Adipocyte (in vitro differentiated cells): ENCODE results near the gene PIK3R5.

Experiments
- DNase-seq: peaks from one replicate; pipeline ENCODE4 v3.0.0-alpha.2; 2015; ENCODE audit warnings: low read depth
- H3K27me3 ChIP-seq: replicated peaks from 2 replicates; pipeline ENCODE4 v1.7.0; 2013; ENCODE audit warnings: mild to moderate bottlenecking, low read length, moderate library complexity; ENCODE audit not compliant: control insufficient read depth, insufficient read depth
- H3K36me3 ChIP-seq: 2 replicates; pipeline ENCODE4 v1.7.0; 2013; ENCODE audit warnings: low read length, mild to moderate bottlenecking, moderate library complexity; ENCODE audit not compliant: control insufficient read depth, insufficient read depth, severe bottlenecking
- H3K4me1 ChIP-seq: 2 replicates; pipeline ENCODE4 v1.7.0; 2013; ENCODE audit warnings: mild to moderate bottlenecking, low read length, moderate library complexity; ENCODE audit not compliant: control insufficient read depth, insufficient read depth
- H3K4me3 ChIP-seq: 2 replicates; pipeline ENCODE4 v1.7.0; 2013; ENCODE audit warnings: mild to moderate bottlenecking, low read length, moderate library complexity
- H3K9ac ChIP-seq: 2 replicates; pipeline ENCODE4 v1.7.0; 2013; ENCODE audit warnings: mild to moderate bottlenecking, low read length, moderate library complexity
- H3K9me3 ChIP-seq: 2 replicates; pipeline ENCODE4 v1.7.0; 2013; ENCODE audit warnings: mild to moderate bottlenecking, low read length, moderate library complexity; ENCODE audit not compliant: control insufficient read depth

Gene PIK3R5

GRCh38 chr17:8948462-8948861, 17.0 kb downstream of the PIK3R5 start:
- Histone ChIP-seq H3K9ac (no peak overlapping the region), H3K9me3 (peaks cover 9% of the 10 kb centered on the region), H3K4me1 (no peaks in the 10 kb centered on the region), H3K27me3 (peaks cover 4% of the 10 kb centered on the region), H3K4me3 (no peak overlapping the region), H3K36me3 (no peaks in the 10 kb centered on the region)
- DNase-seq = no peak

DNA sequence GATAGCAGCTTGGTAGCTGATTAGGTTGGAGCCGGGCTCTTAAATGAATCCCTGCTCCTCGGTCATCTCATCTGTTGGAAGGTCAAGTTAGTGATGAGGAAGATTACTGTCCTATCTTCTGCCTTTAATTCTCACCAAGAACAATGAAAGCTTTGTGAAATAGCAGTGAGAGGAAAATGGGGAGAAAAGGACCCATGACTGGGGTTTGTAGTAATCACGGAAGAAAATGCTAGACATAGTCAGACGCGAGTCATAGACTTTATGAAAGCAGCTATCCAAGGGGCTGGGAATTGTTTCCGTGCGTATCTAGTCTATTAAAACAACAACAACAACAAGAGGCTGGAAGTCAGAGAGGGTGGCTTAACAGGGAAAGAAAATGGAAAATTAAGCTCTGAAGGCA, 18.3 kb downstream of the PIK3R5 start:
- no peaks in the 10 kb centered on the region for H3K4me1 ChIP-seq
- DNase-seq = no peak

GRCh38 chr17:8946476-8946875, 19.0 kb downstream of the PIK3R5 start:
- no peak overlapping the region for H3K9ac ChIP-seq
- H3K36me3 ChIP-seq = no peaks in the 10 kb centered on the region
- H3K4me1 ChIP-seq = no peaks in the 10 kb centered on the region
- peaks cover 5% of the 10 kb centered on the region for H3K9me3 ChIP-seq
- no peak for DNase-seq
- H3K4me3 ChIP-seq = no peak overlapping the region
- H3K27me3 ChIP-seq = no peaks in the 10 kb centered on the region

More for the DNA sequence above, 18.3 kb downstream of the PIK3R5 start:
- Histone ChIP-seq H3K9ac (no peak overlapping the region), H3K27me3 (no peaks in the 10 kb centered on the region), H3K4me3 (no peak overlapping the region), H3K36me3 (no peaks in the 10 kb centered on the region), H3K9me3 (peaks cover 9% of the 10 kb centered on the region)

DNA sequence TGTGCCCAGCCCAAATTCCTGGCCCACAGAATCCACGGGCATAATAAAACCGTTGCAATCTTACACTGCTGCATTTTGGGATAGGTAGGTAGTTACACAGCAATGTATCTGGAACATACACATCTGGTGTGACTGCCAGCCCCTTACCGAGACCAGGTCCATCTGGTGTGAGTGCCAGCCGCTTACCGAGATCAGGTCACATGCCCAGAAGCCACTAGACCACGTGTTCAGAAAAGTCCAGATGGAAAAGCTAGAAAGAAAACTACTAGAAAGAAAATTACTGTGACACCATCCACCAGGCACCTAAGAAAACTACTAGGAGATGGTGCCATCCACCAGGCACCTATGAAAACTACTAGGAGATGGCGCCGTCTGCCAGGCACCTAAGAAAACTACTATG, 19.4 kb downstream of the PIK3R5 start:
- no peak overlapping the region for H3K9ac ChIP-seq
- no peaks in the 10 kb centered on the region for H3K27me3 ChIP-seq
- no peaks in the 10 kb centered on the region for H3K4me1 ChIP-seq
- peaks cover 5% of the 10 kb centered on the region for H3K9me3 ChIP-seq
- no peaks in the 10 kb centered on the region for H3K36me3 ChIP-seq
- no peak overlapping the region for H3K4me3 ChIP-seq
- DNase-seq = no peak

DNA sequence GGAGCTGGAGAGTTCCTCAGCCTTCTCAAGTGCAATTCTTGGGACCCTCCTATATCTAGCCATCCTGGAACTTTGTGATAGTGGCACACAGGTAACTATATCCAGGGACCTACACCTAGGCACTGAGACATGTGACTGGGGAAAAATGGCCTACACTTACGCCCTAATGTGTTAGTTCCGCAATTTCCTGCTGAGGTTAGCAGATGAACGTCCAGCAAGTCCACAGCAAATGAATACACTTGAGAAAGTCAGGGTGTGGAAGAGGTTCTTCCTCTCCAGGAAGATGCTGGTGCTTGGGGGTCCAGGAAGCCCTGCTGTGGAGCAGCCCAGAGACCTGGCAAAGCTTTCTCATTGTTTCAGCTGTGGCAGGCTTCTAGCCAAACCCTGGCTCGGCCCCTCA, 20.8 kb downstream of the PIK3R5 start:
- H3K27me3 ChIP-seq = peaks cover 3% of the 10 kb centered on the region
- peaks cover 5% of the 10 kb centered on the region for H3K9me3 ChIP-seq
- no peak for DNase-seq
- H3K4me3 ChIP-seq = no peak overlapping the region
- H3K9ac ChIP-seq = no peak overlapping the region
- no peaks in the 10 kb centered on the region for H3K4me1 ChIP-seq
- no peaks in the 10 kb centered on the region for H3K36me3 ChIP-seq

DNA sequence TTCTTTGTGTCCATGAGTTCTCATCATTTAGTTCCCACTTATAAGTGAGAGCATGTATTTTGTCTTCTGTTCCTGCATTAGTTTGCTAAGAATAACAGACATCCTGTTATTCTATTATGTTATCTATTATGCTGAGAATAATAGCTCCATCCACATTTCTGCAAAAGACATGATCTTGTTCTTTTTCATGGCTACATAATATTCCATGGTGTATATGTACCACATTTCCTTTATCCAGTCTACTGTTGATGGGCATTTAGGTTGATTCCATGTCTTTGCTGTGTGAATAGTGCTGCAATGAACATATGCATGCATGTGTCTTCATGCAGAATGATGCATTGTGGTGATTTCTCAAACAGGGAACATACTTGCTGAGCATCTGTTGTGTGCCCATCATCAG, 21.4 kb downstream of the PIK3R5 start:
- Histone ChIP-seq H3K36me3 (no peaks in the 10 kb centered on the region), H3K9me3 (peaks cover 5% of the 10 kb centered on the region), H3K27me3 (peaks cover 3% of the 10 kb centered on the region), H3K9ac (no peak overlapping the region), H3K4me1 (no peaks in the 10 kb centered on the region), H3K4me3 (no peak overlapping the region)
- DNase-seq = no peak

GRCh38 chr17:8941980-8942622, 23.4 kb downstream of the PIK3R5 start:
- Histone ChIP-seq H3K9me3 (peaks cover 9% of the 10 kb centered on the region), H3K36me3 (no peaks in the 10 kb centered on the region), H3K9ac (no peak overlapping the region), H3K4me1 (no peaks in the 10 kb centered on the region), H3K27me3 (peaks cover 3% of the 10 kb centered on the region), H3K4me3 (no peak overlapping the region)
- DNase-seq = no peak

DNA sequence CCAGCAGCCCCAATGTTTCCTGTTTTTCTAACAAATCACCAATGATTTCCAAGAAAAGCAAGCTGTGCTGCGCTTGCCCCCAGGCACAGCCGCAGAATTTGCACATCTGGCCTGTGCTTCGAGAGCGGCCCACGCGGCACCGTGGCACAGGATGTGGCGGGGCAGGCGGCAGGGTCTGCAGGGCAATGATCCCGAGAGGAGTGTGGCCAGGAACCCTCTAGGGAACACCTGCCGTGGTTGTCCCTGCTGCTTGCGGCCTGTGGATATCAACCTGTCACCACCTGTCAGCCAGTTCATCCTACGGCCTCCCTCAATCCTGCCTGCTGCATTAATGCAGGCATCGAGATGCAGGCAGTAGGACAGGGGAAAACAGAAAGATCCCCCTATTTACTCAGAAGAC, 24.0 kb downstream of the PIK3R5 start:
- Histone ChIP-seq H3K9ac (no peak overlapping the region), H3K36me3 (no peaks in the 10 kb centered on the region)
- no peak for DNase-seq

DNA sequence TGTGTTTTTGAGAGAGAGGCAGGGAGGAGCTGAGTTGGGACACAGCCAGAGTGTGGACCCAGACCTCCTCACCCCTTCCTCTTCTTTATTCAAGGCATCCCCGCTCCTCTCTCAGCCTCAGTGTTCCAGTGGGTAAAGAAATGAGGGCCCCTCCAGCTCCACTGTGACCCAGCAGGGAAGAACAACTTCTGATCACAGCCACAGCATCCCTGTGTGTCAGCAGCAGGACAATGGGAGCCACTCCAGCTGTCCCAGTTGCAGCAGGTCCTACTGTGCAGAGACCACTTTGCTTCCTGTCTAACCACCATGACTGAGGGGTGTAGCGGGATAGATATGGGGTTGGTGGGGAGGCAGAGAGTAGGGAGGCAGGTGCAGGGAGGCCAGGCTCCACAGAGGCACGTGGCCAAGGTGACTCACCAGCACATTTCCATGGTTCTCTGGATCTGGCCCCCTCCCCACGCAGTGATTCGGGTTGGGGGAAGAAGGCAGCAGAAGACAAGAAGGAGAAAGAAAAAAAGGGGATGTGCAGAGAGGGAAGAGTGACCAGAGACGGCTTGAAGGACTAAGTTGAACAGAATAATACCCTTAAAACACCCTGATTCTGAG, 24.5 kb downstream of the PIK3R5 start:
- DNase-seq = no peak

More for the DNA sequence above, 24.0 kb downstream of the PIK3R5 start:
- no peak overlapping the region for H3K4me3 ChIP-seq
- peaks cover 9% of the 10 kb centered on the region for H3K9me3 ChIP-seq
- H3K27me3 ChIP-seq = peaks cover 3% of the 10 kb centered on the region
- H3K4me1 ChIP-seq = no peaks in the 10 kb centered on the region

DNA sequence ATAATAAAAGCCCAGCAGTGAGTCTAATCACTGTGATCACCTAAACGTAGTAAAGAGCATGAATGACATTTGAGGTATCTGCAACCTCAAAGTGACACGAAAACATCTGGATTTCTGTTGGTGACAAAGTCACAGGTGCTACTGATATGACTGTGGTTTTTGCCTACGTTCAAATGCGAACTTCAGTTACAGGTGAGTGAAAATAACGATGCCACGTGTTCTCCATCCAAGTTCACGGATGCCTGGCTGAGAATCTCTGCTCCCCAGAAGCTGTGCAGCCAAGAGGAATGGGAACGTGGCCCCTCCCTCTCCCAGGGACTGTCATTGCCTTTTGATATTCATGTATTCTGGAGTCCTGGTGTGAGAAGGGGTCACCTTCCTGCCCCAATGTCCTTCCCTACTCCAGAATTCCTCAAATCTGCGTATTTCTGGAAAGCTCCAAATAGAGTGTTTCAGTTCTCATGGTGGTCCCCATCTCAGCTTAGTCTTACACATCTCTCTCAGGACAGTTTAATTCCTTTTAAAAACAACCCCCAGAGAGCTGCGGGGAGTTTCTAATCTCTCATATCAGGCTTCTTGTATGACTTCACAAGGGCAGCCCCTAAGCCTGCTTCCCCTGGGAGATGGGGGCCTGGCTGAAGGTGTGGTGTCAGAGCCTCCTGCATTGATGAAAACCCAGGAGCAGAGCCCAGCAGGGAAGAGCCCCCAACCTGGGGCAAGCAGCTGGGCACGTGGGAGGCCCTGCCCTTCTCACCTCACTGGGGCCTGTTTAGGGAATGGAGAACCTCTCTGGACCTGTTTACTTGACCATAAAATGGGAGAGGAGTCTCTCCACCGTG, 25.8 kb downstream of the PIK3R5 start:
- Histone ChIP-seq H3K9ac (no peak overlapping the region), H3K27me3 (peaks cover 3% of the 10 kb centered on the region), H3K9me3 (peaks cover 7% of the 10 kb centered on the region), H3K4me3 (no peak overlapping the region), H3K4me1 (no peaks in the 10 kb centered on the region), H3K36me3 (no peaks in the 10 kb centered on the region)
- no peak for DNase-seq

More for the DNA sequence above, 24.5 kb downstream of the PIK3R5 start:
- no peak overlapping the region for H3K9ac ChIP-seq
- H3K4me1 ChIP-seq = no peaks in the 10 kb centered on the region
- H3K27me3 ChIP-seq = peaks cover 3% of the 10 kb centered on the region
- no peaks in the 10 kb centered on the region for H3K36me3 ChIP-seq
- peaks cover 9% of the 10 kb centered on the region for H3K9me3 ChIP-seq
- no peak overlapping the region for H3K4me3 ChIP-seq

DNA sequence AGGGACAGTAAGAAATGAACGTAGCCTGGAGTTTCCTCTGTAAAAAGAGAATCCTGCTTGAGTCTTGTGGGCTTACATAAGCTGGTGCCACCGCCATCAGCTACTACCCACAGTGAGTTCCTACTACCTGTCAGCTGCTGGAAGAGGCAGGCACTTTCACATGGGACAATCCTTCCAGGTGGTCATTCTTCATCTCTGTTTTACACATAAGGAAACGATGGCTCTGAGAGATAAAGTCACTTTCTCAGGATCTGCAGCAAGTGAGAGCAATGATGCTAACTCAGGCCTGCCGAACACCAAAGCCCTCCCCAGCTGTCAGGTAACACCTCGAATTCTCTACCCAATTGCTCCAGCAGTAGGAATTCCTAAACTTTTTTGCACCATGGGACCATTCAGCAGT, 26.6 kb downstream of the PIK3R5 start:
- no peak for DNase-seq
- H3K9ac ChIP-seq = no peak overlapping the region
- H3K36me3 ChIP-seq = no peaks in the 10 kb centered on the region
- H3K4me3 ChIP-seq = no peak overlapping the region
- H3K9me3 ChIP-seq = peaks cover 4% of the 10 kb centered on the region
- H3K4me1 ChIP-seq = no peaks in the 10 kb centered on the region
- H3K27me3 ChIP-seq = peaks cover 3% of the 10 kb centered on the region
